HG03064 (cell line): ENCODE data around the gene UBE2Q2.
"Not testable (repeated sequence)": the region's sequence is repeated elsewhere in the genome, so short reads cannot be mapped to it uniquely, and the experiment has no call there.

ENCODE experiments used
- ATAC-seq: cut with Tn5 transposase; IDR thresholded peaks from one replicate; pipeline ENCODE4 v1.9.1; 2021; ENCODE audit warnings: low read depth; ENCODE audit not compliant: unreplicated experiment

UBE2Q2 gene

DNA sequence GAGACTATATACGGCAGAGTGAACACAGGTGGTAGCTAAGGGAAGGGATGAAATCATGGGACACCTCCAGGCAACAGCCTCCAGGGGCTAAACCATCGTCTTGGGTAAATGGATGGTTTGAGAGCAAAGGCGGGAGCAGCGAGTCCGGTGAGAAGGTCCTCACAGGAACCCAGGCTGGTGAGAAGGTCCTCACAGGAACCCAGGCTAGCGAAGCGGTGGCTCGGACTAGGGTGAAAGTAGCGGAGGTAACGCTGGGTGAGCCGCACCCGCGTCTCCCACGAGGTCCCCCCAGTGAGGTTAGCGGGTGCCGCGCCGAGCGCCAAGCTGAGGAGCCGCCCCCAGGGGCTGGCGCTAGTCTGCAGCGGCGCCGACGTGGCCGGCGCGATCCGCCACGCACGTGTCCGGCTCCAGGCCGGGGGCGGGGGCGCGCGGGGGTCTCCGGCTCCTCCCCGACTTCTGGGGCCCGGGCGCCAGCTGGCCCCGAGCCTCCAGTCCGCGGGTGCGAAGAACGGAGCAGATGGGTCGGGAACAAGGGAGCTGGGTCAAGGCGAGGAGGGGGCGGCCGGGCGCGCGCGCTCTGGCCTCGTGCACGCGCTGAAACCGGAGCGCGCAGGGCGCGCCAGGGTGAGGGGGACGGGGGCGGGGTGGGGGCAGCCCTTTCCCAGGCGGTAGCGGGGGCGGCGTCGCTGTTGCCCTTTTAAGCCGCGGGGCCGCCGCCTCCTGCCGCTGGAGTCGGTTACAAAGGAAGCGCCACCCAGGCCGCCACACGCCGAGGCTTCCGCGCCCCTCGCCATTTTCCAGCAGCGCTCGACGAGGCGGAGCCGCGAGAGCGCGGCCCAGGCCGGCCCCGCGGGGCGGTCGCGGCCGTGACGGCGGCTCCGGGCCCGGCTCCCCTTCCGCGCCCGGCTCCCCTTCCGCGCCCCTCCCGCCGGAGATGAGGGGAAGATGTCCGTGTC, at the start of gene UBE2Q2:
Gene UBE2Q2, plus strand, starts transcription at position 726 of the 956 bp plus-strand sequence. Its CDS starts 220 bp downstream, at position 946.
- peak; percentile 49 for ATAC-seq

DNA sequence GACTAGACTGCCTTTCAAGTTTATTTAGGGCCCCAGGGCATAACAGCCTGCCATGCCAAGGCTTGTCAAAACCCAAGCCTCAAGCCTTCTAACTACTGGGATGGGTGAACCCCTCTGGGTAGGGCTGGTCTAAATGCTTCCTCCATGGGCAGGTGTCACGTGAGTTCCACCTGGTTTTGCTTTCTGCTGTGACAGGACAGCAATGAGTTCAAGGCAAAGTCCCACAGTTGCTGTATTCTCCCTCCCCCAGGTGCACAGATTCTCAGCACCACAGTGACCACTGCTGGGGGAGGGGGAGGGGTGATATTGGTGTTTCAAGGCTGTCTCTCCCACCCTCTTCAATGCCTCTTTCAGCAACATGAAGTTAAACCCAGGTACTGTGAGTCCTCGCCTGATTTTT, 46.9 kb upstream of the UBE2Q2 start:
- no peak for ATAC-seq

DNA sequence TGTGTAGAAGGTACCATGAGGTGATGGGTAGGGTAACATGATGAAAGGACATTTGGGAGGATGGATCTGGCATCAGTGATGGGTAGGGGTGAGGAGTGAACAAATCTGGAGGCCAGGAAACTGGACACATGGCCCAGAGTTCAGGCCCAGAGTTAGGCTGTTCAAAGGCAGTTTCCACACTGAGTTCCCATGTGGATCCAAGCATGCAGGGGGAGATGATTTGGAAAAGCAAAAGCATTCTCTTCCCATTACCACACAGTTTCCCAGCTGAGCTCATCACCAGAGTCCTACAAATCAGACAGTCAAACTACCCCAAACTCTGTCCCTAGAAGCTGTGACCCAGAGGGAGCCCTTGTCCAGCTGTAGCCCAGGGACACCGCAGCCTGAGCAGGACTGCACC, 46.1 kb upstream of the UBE2Q2 start:
- not testable (repeated sequence) for ATAC-seq

DNA sequence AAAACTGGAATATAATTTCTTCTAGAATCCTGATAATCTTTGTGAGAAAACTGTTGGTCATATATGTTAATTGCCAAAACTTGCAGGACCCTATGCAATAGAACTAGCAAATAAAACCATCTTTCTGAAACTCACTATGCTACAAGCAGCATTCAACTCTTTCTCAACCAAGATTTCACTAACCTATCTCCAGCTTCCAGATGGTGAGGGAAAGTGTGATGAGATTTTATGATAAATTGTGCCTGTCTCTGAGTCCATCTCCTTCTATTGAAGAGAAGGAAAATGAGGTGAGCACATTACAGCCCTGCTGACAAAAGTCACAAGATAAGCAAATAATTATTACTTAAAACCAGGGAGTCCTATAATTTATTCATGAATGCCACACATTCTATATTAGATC, 44.1 kb upstream of the UBE2Q2 start:
- ATAC-seq = no peak

DNA sequence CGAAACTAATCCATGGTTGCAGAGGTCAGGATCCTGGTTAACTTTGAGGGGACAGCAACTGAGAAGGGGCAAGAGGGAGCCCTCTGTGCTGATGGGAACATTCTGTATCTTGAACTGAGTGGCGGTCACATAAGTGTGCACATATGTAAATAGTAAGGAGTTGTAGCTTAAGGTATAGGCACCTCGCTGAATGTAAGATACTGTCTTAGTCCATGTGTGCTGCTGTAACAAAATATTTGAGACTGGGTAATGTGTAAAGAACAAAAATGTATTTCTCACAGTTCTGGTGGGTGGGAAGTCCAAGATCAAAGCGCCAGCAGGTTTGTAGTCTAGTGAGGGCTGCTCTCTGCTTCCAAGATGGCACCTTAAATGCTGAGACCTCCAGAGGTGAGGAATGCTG, 42.8 kb upstream of the UBE2Q2 start:
- ATAC-seq = not testable (repeated sequence)

DNA sequence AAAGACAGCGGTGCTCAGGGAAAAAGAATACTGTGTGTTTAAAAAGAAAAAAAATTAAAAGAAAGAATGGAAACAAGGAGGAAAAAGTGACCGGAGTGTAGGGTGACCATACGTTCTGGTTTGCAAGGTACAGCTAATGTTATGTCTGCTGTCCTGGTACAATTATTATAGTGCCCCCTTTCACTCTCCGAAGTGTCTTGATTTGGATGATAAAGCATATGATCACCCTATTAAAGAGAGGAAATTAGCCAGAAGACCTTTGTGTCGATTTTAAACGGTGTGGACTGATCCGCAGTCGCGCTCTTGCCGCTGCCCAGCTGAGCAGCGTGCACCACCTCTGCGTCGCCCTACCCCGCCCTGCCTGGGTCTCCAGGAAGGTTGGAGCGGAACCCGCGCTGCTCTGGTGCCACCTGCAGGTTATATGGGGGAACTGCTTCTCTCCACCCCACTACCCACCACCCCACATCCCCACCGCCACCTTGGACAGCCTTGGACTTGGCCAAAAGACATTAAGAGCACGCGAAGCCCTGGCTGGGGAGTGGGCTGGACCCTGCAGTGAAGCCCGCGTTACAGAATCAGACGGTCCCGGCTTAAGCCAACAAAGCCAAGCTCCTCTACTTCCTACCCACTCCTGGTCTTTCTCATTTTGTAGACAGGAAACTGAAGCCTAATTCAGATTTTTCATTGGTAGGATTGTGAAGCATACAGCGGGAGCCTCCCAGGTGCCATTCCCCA, 41.2 kb upstream of the UBE2Q2 start:
- ATAC-seq = no peak

DNA sequence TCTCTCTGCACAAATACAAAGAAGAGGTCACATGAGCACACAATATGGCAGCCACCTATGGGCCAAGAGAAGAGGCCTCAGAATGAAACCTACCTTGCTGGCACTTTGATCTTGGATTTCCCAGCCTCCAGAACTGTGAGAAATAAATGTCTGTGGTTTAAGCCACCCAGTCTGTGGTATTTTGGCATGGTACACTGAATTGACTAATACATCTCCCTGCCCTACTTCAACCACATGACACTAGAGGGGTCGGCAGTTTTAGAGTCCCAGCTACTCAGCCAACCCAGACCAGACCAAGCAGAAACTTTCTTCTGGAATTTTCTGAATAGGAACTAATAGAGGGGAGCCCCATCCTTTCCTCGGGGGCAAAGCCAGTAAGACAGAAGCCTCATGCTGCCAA, 35.8 kb upstream of the UBE2Q2 start:
- ATAC-seq = not testable (repeated sequence)

DNA sequence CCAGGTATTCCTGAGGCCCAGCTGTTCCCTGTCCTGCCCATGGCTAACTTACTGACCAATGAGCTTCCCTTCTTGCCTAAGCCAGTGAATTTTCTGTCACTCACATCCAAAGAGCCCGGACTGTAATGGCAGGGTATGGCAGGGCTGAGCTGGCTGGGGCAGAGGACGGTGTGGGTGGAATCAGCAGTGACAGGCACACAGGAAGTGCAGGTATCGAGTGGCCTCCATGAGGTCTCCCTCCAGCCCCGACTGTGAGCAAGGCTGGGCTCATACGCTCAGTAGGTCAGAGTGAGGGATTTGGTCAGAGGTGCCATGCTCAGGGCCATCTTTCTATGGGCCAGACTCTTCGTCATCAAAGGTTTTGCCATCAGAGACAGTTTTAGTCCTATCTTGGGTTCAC, 35.2 kb upstream of the UBE2Q2 start:
- not testable (repeated sequence) for ATAC-seq

DNA sequence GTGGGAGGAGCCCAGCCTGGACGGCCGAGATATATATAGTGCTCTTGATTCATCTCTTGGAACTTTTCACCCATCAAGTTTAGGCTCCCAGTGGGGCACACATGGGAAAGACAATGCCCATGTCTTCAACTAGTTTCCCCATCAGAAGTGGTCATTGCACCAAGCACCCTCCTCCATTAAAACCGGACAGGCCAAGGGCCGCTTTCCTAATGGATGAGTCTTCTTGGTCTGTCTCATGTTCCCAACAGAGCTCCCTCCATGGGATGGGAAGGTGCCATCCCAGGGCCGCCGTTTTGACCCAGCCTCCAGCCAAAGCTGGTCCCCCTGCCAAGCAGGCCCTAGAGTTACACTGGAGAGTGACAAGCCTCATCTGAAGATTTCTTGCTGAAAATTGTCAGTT, 34.7 kb upstream of the UBE2Q2 start:
- no peak for ATAC-seq

DNA sequence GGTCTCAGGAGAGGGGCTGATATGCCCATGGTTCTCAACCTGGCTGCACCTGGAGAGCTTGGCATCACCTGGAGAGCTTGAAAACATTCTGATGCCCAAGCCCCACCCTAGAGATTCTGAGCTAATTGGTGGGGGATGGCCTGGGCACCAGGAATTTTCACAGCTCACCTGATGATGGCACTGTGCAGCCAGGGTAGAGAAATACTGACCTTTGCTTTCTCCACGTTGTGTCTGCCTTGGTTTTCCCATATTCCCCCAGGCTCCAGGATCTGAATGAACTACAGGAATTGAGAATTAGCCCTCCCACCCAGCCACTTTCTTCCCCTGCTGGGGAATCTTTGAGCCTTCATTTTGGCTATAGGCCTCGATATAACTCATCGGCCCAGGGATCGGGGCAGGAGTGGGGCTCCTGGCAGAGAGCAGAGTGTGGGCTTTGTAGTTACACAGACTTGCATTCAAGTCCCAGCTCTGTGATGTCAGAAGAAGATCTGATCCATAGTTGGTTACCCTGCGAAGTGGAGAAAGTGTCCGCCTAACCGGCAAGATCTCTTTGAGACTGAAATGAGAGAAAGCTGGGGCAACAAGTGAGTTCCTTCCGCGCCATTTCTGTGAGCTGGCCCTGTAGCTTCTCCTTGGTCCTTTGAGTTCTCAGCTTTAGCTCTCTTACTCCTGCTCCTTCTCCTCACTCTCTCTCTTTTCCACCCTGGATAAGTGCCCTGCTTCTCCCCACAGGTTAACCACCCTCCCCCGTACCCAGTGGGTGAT, 33.1 kb upstream of the UBE2Q2 start:
- ATAC-seq = no peak

DNA sequence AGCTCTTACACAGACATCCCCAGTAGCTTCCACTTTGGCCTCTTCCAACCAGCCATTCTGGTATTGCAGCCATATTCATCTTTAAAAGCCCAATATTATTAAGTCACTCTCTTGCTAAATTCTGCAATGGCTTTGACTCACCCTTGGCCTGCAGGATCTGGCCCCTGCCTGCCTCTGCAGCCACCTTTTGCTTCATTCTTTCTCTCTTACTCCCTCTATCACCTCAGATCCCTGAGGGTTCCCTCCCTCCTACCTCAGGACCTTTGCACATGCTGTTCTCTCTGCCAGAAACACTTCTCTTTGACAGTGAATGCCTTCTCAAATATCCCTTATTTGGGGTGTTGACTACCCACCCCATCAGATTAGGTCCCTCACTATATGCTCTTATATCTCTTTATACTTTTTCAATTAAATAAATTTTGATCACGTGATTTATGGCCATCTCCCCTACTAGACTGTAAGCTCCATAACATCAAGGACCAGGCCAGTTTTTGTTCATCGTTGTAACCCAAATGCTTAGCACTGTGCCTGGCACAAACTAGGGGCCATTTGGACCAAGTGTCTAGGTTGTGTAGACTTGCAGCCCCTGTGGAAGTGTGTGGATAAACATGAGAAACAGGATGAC, 32.3 kb upstream of the UBE2Q2 start:
- no peak for ATAC-seq

DNA sequence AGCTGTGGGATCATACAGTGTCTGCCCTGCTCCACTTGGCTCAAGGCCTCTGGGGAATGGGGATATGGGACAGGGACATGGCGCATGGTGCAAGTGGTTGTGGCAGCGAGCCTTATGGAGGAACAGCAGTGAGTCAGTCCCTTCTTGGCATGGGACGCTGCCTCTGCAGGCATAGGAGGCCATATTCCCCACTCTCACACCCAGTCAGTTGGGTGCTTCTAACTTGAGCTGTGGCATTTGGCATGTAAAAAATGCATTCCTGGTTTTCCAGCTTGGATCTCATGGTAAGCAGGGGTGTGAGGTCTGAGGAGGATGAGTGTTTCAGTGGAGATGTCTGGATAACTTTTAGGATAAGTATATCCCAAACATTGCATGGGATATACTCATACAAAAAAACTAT, 31.6 kb upstream of the UBE2Q2 start:
- ATAC-seq = no peak

DNA sequence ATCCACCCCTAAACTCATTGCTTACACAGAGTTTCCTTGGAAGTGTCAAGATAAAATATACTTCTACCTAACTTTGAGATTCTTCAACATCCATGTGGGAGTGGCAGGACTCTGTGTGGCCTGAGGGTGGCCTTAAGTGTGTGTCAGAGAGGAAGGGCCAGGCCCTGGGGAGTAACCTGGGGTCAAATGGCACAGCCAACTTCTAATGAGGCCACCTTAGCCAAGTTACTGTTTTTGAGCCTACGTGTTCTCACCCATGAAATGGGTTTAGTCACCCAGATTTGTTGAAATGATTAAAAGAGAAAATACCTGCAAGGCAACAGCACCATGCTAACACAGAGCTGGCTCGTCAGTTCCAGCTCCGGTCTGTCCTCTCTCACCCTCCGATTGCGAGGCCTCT, 28.5 kb upstream of the UBE2Q2 start:
- no peak for ATAC-seq

DNA sequence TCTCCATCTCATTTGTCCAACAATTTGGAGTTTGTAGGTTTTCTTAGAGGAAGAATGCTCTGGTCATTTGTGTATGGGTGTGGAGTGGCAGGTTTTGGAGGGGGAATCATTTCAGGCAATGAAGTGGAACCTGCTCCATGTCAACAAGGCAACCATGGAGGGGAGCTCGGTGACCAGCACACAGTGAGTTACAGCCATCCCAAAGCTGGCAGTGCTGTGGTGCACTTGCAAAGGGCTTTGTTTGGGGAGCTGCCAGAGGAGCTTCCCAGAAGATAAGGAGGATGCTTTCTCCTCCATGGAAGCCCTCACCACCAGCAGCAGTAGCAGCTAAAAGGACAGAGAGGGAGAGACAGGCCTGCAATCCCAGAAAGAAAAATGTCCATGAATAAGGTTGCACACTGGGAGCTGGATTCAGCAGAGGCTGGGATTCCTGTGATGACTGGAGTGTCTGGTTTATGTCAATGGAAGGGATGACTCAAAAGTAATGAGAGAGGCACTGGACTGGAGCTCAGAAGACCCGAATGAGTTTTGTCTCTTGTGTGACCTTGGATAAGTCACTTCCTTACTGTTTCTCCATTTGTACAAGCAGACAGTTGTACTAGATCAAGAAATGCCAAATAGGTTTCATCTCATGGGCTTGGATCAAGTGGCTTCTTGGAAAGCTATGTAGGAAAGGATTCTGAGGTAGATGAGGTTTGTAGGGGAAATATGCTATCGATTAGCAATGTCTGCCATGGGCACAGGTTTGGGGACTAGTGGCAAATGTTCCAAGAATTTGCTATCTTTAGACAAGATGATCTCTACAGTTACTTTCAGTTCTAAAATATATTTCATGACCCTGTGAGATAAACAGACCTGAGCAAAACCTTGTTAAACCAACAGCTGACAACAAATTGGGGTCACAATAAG, 27.2 kb upstream of the UBE2Q2 start:
- ATAC-seq = no peak

DNA sequence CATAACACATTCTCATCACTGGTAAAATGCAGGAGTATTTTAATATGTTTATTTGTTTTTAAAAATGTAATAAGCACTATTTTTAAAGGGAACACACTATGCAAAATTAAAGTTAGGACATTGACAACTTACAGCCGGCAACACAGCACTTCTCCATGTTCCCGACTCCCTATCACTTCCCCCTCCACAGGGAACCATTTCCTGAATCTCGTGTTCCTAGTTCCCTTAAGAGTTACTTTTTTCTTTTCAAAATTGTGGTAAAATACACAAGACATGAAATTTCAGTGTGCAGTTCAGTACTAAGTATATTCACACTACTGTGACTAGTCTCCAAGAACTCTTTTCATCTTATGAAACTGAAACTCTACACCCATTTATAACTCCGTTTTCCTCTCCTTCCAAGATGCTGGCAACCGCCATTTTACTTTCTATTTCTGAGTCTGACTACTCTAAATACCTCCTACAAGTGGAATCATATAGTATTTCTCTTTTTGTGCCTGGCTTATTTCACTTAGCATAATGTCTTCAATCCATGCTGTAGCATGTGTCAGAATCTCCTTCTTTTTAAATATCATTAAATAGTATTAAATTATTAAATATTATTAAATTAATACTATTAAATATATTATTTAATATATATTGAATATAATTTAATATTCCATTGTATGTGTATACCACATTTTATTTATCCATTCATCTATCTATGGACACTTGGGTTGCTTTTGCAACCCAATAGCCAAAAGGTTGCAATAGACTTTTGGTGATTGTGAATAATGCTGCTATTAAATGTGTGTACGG, 25.9 kb upstream of the UBE2Q2 start:
- ATAC-seq = no peak

DNA sequence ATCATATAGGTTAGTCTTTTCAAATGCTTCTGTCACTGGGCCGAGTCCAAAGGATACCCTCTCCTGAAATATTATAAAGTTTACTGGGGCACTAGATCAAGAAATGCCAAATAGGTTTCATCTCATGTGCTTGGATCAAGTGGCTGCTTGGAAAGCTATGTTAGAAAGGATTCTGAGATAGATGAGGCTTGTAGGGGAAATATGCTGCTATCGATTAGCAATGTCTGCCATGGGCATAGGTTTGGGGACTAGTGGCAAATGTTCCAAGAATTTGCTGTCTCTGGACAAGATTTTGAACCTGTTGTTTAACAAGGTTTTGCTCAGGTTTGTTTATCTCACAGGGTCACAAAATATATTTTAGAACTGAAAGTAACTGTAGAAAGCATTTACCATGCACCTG, 23.0 kb upstream of the UBE2Q2 start:
- ATAC-seq = no peak

DNA sequence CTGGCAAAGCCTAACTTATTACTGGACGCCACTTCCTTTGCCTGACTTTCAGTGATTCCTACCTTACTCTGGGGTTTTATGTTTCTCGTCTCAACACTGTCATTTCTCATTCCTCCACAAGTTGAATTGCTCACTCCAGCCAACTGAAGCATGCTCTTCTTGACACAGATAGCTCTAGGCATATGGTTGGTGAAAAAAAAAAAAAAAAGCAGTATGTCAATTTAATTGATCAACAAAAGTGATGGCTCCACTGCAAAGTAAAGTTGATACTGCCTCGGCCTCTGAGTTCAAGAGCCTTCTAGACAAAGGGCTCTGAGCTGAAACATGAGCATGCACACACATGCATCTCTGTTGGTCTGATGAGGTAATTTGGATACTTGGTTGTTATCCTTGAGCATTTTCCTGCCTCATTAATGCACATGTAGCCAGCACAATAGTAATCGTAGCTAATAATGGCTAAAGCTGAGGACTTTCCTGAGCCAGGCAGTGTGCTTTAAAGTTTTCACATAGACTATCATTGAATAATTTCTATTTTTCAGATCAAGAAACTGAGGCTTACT, 21.4 kb upstream of the UBE2Q2 start:
- ATAC-seq = no peak

DNA sequence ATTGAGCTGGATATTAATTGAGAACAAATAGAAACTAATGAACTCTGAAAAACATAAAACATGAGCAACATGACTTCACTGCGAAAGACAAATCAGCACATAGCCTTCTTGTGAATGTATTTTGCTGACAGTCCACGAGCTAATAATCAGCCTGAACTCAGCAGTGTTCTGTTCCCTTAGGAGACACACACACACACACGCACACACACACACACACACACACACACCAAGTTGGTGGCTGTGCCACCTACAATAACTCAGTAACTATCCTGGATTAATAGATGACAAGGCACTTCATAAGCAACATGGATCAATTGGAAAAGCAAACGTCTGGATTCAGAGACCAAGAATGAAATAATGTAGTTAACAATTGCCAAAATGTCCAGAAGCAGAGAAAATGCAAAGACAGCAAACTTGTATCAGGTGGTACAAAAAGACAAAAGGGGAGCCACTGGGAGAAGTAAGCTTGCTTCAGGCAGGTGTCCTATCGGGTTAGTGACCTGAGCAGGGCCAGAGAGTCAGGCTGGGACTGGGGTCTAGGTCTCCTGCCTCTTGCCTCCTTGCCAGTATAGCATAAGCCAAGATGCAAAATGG, 20.5 kb upstream of the UBE2Q2 start:
- ATAC-seq = no peak
